HUES6 (cell line): ENCODE results near the gene ZDHHC14.

ENCODE experiments used
- H3K27ac ChIP-seq: 2 replicates; pipeline ENCODE4 v1.7.0; 2013; ENCODE audit warnings: low read depth, mild to moderate bottlenecking, low read length, inconsistent platforms
- H3K27me3 ChIP-seq: 2 replicates; pipeline ENCODE4 v1.6.1; 2013; ENCODE audit warnings: low read length; ENCODE audit not compliant: control insufficient read depth, insufficient read depth
- H3K36me3 ChIP-seq: 2 replicates; pipeline ENCODE4 v1.6.1; 2013; ENCODE audit warnings: low read length; ENCODE audit not compliant: control insufficient read depth, insufficient read depth
- H3K4me1 ChIP-seq: 2 replicates; pipeline ENCODE4 v1.6.1; 2013; ENCODE audit warnings: low read length; ENCODE audit not compliant: control insufficient read depth, insufficient read depth
- H3K4me3 ChIP-seq: 2 replicates; pipeline ENCODE4 v1.5.1; 2013; ENCODE audit warnings: low read depth, low read length
- H3K9ac ChIP-seq: one replicate; pipeline ENCODE4 v1.6.1; 2013; ENCODE audit warnings: mild to moderate bottlenecking, low read length
- H3K9me3 ChIP-seq: 2 replicates; pipeline ENCODE4 v1.6.1; 2013; ENCODE audit warnings: low read depth, low read length; ENCODE audit not compliant: control insufficient read depth, insufficient read depth

The ZDHHC14 gene

DNA sequence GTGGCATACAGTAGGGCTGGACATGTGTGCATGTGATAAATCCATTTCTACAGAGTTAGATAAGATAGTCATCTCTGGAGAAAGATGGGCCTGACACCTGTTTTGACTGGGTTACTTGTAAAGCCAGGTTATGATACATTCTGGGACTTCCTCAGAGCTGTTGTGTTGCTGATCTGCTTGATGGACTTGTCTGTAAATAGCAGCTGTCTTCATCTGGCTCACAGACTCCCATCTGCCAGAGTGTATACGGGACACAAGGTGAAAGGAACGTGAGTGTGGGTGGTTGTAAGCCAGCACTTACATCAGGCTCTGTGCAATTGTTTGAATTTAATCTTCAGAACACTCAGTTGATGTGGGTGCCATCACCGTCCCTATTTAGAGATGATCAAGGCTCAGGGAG is 49.8 kb downstream of the ZDHHC14 start:
- no peak overlapping the region for H3K9ac ChIP-seq
- no peaks in the 10 kb centered on the region for H3K36me3 ChIP-seq
- no peaks in the 10 kb centered on the region for H3K27me3 ChIP-seq
- no peaks in the 10 kb centered on the region for H3K9me3 ChIP-seq
- H3K4me1 ChIP-seq = peaks cover 13% of the 10 kb centered on the region
- no peak overlapping the region for H3K27ac ChIP-seq
- H3K4me3 ChIP-seq = no peak overlapping the region

DNA sequence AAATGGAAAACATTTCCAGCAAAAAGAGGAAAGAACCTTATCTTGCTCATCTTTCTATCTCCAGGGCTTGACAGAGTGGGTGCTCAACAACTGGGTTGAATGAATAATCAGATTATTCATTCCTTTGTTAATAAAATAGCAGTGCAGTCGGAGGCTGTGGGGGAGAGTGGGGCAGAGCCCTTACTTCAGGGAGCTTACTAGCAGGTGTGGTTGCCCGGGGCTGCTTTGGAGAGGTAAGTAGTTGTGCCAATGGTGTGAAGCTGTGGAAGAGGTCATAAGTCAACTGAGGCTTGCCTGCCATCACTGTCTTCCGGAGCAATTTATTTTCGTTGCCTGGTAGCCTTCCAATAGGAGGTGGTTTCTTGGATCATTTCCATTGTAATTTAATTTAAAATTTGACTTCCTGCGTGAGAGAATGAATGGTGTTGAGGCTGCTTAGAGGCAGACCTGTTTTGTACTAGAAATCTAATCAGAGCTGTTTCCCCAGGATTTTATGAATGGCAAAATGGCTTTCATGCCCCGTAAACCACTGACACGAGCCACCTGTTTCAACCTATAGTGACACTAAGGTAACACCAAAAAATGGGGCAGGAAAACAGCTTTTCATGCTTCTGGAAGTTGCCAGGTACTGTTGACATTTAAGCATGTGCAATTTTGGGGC is 51.4 kb downstream of the ZDHHC14 start:
- H3K36me3 ChIP-seq = no peaks in the 10 kb centered on the region
- no peaks in the 10 kb centered on the region for H3K9me3 ChIP-seq

DNA sequence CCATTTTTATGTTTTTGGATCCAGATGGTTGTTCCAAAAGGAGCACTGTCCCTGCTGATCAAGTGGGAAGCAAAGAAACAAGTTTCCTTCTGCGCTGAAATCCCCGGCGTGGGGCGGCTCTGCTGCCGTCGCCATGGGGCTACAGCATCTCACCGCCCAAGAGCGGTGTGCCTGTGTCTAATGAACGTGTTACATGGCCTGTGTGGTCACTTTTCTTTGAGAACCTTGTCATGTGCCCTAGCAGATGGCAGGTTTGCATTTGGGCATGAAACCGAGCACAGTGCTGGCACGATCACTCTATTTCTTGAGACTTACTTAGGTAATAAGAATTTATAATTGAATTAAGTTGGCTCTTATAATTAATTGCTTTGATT is 51.9 kb downstream of the ZDHHC14 start:
- Histone ChIP-seq H3K9me3 (no peaks in the 10 kb centered on the region), H3K4me1 (peaks cover 22% of the 10 kb centered on the region), H3K36me3 (no peaks in the 10 kb centered on the region), H3K9ac (no peak overlapping the region), H3K27ac (no peak overlapping the region), H3K27me3 (no peaks in the 10 kb centered on the region), H3K4me3 (no peak overlapping the region)

More for the DNA sequence above, 51.4 kb downstream of the ZDHHC14 start:
- Histone ChIP-seq H3K4me1 (peaks cover 19% of the 10 kb centered on the region), H3K9ac (no peak overlapping the region), H3K27me3 (no peaks in the 10 kb centered on the region), H3K4me3 (no peak overlapping the region), H3K27ac (no peak overlapping the region)

DNA sequence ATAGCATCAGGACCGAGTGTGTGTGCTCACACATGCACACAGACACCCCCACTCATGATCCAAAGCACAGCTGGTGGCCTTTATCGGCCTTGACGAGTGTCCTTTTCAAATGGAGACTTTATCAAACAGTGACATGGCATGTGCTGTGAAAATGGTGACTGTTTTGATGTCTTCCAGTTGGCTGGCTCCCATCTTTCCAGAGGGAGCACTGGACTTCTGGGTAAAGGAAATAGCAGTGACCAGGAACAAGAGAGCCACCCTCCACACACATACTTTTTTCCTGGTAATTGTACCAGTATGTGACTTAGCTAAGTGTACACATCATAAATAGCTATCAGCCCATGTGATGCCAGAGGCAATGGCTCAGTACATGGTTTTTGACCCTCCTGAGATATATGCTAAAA is 52.7 kb downstream of the ZDHHC14 start:
- H3K36me3 ChIP-seq = no peaks in the 10 kb centered on the region
- peaks cover 20% of the 10 kb centered on the region for H3K4me1 ChIP-seq
- no peak overlapping the region for H3K4me3 ChIP-seq
- no peak overlapping the region for H3K9ac ChIP-seq
- H3K27ac ChIP-seq = no peak overlapping the region
- no peaks in the 10 kb centered on the region for H3K27me3 ChIP-seq
- H3K9me3 ChIP-seq = no peaks in the 10 kb centered on the region

DNA sequence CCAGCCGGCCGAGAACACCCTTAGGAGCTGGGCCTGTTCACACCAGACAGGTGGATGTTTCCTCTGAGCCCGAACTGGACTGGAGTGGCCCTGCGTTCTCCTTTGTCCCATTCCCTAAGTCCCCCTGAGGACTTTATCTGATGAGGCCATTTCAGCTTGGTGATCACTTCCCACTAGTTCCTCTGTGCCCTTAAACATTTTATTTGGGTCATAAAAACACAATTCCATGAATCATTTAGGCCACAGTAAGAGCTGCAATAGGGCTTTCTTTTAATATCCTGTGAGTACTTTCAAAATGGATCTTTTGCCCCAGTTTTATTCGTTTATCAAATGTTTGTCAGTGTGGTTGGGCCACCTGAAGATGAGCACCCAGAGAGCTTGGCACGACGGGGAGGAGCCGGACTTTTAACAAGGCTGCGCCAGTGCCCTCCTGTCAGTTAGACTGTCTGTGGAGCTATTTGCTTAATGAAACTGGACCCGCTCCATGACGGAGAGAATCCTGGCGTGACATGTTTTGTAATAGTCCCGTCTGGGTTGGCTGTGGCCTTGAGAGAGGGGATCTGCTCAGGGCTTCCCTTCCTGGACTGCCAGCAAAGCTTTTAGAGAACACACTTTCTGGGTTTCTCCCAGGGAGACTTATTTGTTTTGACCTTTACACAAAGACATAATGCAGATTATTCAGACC is 53.5 kb downstream of the ZDHHC14 start:
- H3K9ac ChIP-seq = no peak overlapping the region
- no peaks in the 10 kb centered on the region for H3K9me3 ChIP-seq
- no peaks in the 10 kb centered on the region for H3K27me3 ChIP-seq
- H3K27ac ChIP-seq = no peak overlapping the region
- no peak overlapping the region for H3K4me3 ChIP-seq
- H3K36me3 ChIP-seq = no peaks in the 10 kb centered on the region
- H3K4me1 ChIP-seq = peaks cover 13% of the 10 kb centered on the region; the same call in 1 of the 2 replicates

DNA sequence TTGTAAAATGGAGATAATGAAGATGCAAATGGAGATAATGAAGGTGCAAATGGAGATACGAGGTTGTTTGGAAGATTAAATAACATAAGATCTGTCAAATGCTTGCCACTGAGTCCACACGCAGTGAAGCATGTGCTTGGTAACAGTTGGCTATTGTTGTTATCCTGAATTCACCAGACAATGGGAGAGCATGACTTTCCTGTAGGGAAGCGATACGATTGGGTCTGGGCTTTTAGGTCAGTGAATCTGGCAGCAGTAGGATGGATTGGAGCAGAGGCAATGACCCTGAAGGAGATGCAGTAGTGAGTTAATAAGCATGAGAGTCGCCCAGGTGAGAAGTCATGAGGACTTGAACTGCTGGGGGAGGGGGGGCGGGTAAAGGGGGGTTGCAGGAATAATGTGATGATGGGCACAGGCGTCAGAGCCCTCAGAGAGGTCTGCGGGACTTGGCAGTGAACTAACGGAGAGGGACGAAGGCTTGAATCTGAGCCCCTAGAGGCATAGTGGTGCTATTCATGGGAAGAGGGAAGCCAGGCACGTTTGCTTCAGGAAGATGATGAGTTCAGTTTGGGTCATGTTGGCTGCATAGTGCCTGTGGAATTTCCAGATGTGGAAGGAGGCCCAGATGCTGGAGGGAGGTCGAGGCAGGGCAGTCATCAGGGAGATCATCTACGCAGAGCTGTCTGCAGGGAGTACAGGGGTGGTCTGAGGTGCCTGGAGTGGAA is 55.4 kb downstream of the ZDHHC14 start:
- no peak overlapping the region for H3K27ac ChIP-seq

DNA sequence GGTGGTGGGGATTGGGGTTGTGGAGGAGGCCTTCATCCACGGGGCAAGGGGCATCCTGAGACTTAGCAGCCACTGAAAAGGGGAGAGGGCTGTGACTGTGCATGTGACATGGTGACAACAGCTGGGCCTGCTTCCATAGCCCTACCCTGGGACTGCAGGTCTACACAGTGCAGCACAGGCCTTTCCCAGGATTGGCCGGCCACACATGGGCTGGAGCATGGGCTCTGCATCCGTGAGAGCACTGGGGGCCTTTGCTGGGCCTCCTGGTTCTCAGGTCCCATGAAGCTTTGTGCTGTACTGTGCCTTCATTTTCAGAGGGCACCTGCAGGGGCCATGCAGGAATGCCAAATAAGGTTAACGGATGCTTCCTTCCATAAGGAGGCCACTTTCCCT is 56.0 kb downstream of the ZDHHC14 start:
- no peak overlapping the region for H3K4me3 ChIP-seq
- no peaks in the 10 kb centered on the region for H3K36me3 ChIP-seq
- H3K9me3 ChIP-seq = no peaks in the 10 kb centered on the region
- no peaks in the 10 kb centered on the region for H3K27me3 ChIP-seq
- H3K9ac ChIP-seq = no peak overlapping the region
- H3K4me1 ChIP-seq = peaks cover 13% of the 10 kb centered on the region; the same call in 1 of the 2 replicates
- H3K27ac ChIP-seq = no peak overlapping the region

More for the DNA sequence above, 55.4 kb downstream of the ZDHHC14 start:
- Histone ChIP-seq H3K4me1 (peaks cover 13% of the 10 kb centered on the region; the same call in 1 of the 2 replicates), H3K4me3 (no peak overlapping the region), H3K9ac (no peak overlapping the region), H3K9me3 (no peaks in the 10 kb centered on the region), H3K36me3 (no peaks in the 10 kb centered on the region), H3K27me3 (no peaks in the 10 kb centered on the region)

DNA sequence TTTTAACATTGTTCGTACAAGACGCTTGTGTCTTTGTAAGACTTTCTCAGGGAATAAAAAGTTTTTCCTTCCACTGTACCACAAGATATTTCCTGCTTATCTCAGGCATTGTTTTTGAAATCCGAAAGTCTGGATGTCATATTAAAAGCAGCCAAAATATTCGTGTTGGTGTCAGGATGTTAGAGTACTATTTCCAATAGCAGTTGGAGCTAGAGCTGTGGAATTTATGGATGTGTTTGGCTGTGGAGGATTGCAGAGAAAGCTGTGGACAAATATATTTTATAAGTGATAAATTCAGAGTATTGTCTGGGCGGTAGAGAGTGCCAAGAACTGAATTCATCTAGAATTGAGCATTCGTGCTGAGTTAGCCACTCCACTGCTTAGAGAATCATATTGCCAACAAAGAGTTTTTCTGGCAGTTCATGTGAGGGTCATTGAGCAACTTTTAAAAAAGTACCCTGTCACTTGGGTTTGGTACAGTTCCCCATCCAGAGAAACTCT is 57.7 kb downstream of the ZDHHC14 start:
- Histone ChIP-seq H3K27ac (no peak overlapping the region), H3K4me3 (no peak overlapping the region), H3K27me3 (no peaks in the 10 kb centered on the region), H3K36me3 (no peaks in the 10 kb centered on the region), H3K9me3 (no peaks in the 10 kb centered on the region), H3K4me1 (peaks cover 13% of the 10 kb centered on the region; the same call in 1 of the 2 replicates), H3K9ac (no peak overlapping the region)

DNA sequence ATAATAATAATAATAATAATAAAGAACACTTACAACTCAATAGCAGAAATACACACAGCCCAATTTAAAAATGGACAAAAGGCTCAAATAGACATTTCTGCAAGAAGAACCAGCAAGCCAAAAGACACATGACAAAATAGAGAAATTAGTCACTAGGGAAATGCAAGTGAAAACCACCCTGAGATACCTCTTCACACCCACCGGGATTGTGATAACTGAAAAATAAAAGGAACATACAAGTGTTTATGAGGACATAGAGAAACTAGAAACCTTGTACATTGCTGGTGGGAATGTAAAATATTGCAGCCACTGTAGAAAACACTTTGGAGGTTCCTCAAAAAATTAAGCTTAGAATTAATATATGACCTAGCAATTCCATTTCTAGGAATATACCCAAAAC is 59.2 kb downstream of the ZDHHC14 start:
- no peak overlapping the region for H3K27ac ChIP-seq
- no peaks in the 10 kb centered on the region for H3K27me3 ChIP-seq
- H3K36me3 ChIP-seq = no peaks in the 10 kb centered on the region
- H3K4me1 ChIP-seq = peaks cover 10% of the 10 kb centered on the region; the same call in 1 of the 2 replicates
- H3K9ac ChIP-seq = no peak overlapping the region
- no peaks in the 10 kb centered on the region for H3K9me3 ChIP-seq
- H3K4me3 ChIP-seq = no peak overlapping the region

DNA sequence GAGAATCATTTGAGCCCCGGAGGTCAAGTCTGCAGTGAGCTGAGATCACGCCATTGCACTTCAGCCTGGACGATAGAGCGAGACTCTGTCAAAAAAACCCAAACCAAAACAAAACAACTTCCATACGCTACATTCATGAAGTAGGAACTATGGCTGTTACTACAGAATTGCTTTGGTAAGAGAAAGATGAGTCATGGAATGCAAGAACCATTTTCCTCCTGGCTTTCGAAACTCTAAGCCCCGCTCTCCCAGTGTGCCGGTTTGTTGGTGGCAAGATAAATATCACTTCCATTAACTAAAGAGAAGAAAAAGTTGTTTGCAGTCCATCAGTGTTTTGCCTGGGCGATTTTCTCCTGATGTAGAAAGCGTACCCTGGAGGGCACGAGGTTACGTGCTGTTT is 61.3 kb downstream of the ZDHHC14 start:
- no peaks in the 10 kb centered on the region for H3K27me3 ChIP-seq
- peaks cover 3% of the 10 kb centered on the region; the same call in 1 of the 2 replicates for H3K4me1 ChIP-seq
- no peaks in the 10 kb centered on the region for H3K36me3 ChIP-seq
- H3K4me3 ChIP-seq = no peak overlapping the region
- H3K27ac ChIP-seq = no peak overlapping the region
- H3K9me3 ChIP-seq = no peaks in the 10 kb centered on the region
- H3K9ac ChIP-seq = no peak overlapping the region
